Putamen (tissue), 1 donor: ENCODE results near the gene CD52.
A peak's percentile ranks its signal among the peaks of the same experiment; 100 is the strongest.
"Not testable (repeated sequence)": the region's sequence is repeated elsewhere in the genome, so short reads cannot be mapped to it uniquely, and the experiment has no call there.

ENCODE experiments used
- DNase-seq: peaks from one replicate; pipeline ENCODE4 v3.0.0-alpha.2; 2016; ENCODE audit warnings: low spot score

The CD52 gene

GRCh38 chr1:26302733-26303405 lies 14.9 kb upstream of the CD52 start:
- DNase-seq = no peak

GRCh38 chr1:26305667-26306289 lies 12.0 kb upstream of the CD52 start:
- no peak for DNase-seq

GRCh38 chr1:26306290-26307229 lies 11.2 kb upstream of the CD52 start, which contains the start of gene UBXN11:
Gene UBXN11 (minus strand): TSS chr1:26306636. CDS start chr1:26302883, 3,753 bp downstream.
- peak; percentile 87 for DNase-seq

- no peak for DNase-seq
Measured at GRCh38 chr1:26307363-26307781, 10.4 kb upstream of the CD52 start.

GRCh38 chr1:26307966-26308899 lies 9.5 kb upstream of the CD52 start:
- not testable (repeated sequence) for DNase-seq

GRCh38 chr1:26314501-26314900 lies 3.3 kb upstream of the CD52 start:
- DNase-seq = no peak

- DNase-seq = no peak
Measured at GRCh38 chr1:26315874-26316850, 1.6 kb upstream of the CD52 start.

GRCh38 chr1:26317146-26317545 lies 612 bp upstream of the CD52 start:
- no peak for DNase-seq

- no peak for DNase-seq
Measured at GRCh38 chr1:26318338-26319064, 743 bp downstream of the CD52 start.

- no peak for DNase-seq
Measured at GRCh38 chr1:26320896-26321295, 3.1 kb downstream of the CD52 start.

GRCh38 chr1:26321315-26322041 lies 3.7 kb downstream of the CD52 start:
- peak; percentile 87 for DNase-seq

GRCh38 chr1:26322042-26322331 lies 4.2 kb downstream of the CD52 start:
- no peak for DNase-seq

- no peak for DNase-seq
Measured at GRCh38 chr1:26323382-26323781, 5.6 kb downstream of the CD52 start.

- no peak for DNase-seq
Measured at GRCh38 chr1:26324550-26324949, 6.8 kb downstream of the CD52 start.

- no peak for DNase-seq
Measured at GRCh38 chr1:26327956-26328362, 10.2 kb downstream of the CD52 start.

GRCh38 chr1:26328597-26328996 lies 10.8 kb downstream of the CD52 start:
- no peak for DNase-seq

GRCh38 chr1:26329380-26329779 lies 11.6 kb downstream of the CD52 start:
- not testable (repeated sequence) for DNase-seq

GRCh38 chr1:26330276-26330675 lies 12.5 kb downstream of the CD52 start:
- DNase-seq = no peak

GRCh38 chr1:26333312-26333711 lies 15.6 kb downstream of the CD52 start:
- not testable (repeated sequence) for DNase-seq
